B cell (primary cell): ENCODE measurements around the gene INPP5B. TPM values are rescaled to one million over a fixed set of nuclear protein-coding genes. Genes with fewer than 3 reads are reported as not detected.
"Not testable (repeated sequence)": the region's sequence is repeated elsewhere in the genome, so short reads cannot be mapped to it uniquely, and the experiment has no call there.

Experiments
- ATAC-seq: fragments of 200-7000 bp; cut with Tn5 transposase; one replicate; pipeline ENCODE4 v1.10.0; 2021; ENCODE audit warnings: low read depth, mild to moderate bottlenecking, moderate number of reproducible peaks, moderate library complexity
- CTCF ChIA-PET: fragments of 350-600 bp; sonication (Branson Sonifier 250); formaldehyde crosslinking; loops from one replicate; lab custom pipeline; 2021; ENCODE audit warnings: antibody characterized with exemption, inconsistent platforms; lab: Charles Lee
- POLR2A ChIA-PET: fragments of 350-600 bp; sonication (Branson Sonifier 250); formaldehyde crosslinking; loops from one replicate; lab custom pipeline; 2021; ENCODE audit warnings: antibody characterized with exemption; lab: Charles Lee
- DNase-seq: peaks from one replicate; pipeline ENCODE4 v3.0.0; 2013
- H2AFZ ChIP-seq: 2 replicates; pipeline ENCODE4 v1.6.1; 2012; ENCODE audit warnings: mild to moderate bottlenecking, low read depth, low read length; ENCODE audit not compliant: insufficient read depth, poor library complexity, severe bottlenecking
- H3K27ac ChIP-seq, 2 donors: 1 replicate in 1 of 2; 2 replicates in 1 of 2; pipeline ENCODE4 v1.5.1; 2012 to 2013; ENCODE audit warnings: low read length in 2 of 2, mild to moderate bottlenecking in 2 of 2, moderate library complexity in 1 of 2
- H3K27me3 ChIP-seq, 4 experiments: fragments of 200-600 bp in 1 of 4; sonication (generic) in 1 of 4; replicated peaks in 1 of 4; 1 replicate in 2 of 4; 2 replicates in 2 of 4; pipeline versions ENCODE4 v1.6.1 to v1.7.0; 2013 to 2016; ENCODE audit warnings: low read length in 3 of 4, mild to moderate bottlenecking in 2 of 4, mixed read lengths in 1 of 4, moderate library complexity in 1 of 4; ENCODE audit not compliant: insufficient read depth in 4 of 4, control insufficient read depth in 3 of 4; ENCODE audit errors: control extremely low read depth in 1 of 4
- H3K36me3 ChIP-seq, 2 experiments: replicated peaks in 1 of 2; 1 replicate in 1 of 2; 2 replicates in 1 of 2; pipeline versions ENCODE4 v1.6.1 to v1.7.1; 2013; ENCODE audit warnings: low read length in 1 of 2; ENCODE audit not compliant: insufficient read depth in 2 of 2, control insufficient read depth in 1 of 2; ENCODE audit errors: control extremely low read depth in 1 of 2, extremely low read depth in 1 of 2
- H3K4me1 ChIP-seq, 2 donors: fragments of 200-600 bp in 1 of 2; sonication (generic) in 1 of 2; 1 replicate in 1 of 2; 2 replicates in 1 of 2; pipeline versions ENCODE4 v1.5.1 to v1.6.1; 2013 to 2017; ENCODE audit warnings: low read length in 2 of 2; ENCODE audit not compliant: control insufficient read depth in 2 of 2, insufficient read depth in 2 of 2
- H3K4me2 ChIP-seq: replicated peaks from 2 replicates; pipeline ENCODE3; 2012; ENCODE audit warnings: mild to moderate bottlenecking, low read depth, low read length; ENCODE audit not compliant: poor library complexity, severe bottlenecking
- H3K4me3 ChIP-seq, 5 experiments: fragments of 200-600 bp in 1 of 5; sonication (generic) in 1 of 5; 1 replicate in 3 of 5; 2 replicates in 2 of 5; pipeline versions ENCODE4 v1.5.1 to v1.7.0; 2011 to 2016; ENCODE audit warnings: low read length in 4 of 5, mild to moderate bottlenecking in 4 of 5, low read depth in 2 of 5, control low read depth in 1 of 5, moderate library complexity in 1 of 5; ENCODE audit not compliant: insufficient read depth in 1 of 5; ENCODE audit errors: control extremely low read depth in 1 of 5, extremely low read depth in 1 of 5
- H3K79me2 ChIP-seq: fragments of 200-600 bp; sonication (generic); one replicate; pipeline ENCODE4 v1.6.0; 2016; ENCODE audit warnings: low read length; ENCODE audit not compliant: control insufficient read depth, insufficient read depth
- H3K9ac ChIP-seq: fragments of 200-600 bp; sonication (generic); 2 replicates; pipeline ENCODE4 v1.6.1; 2017; ENCODE audit warnings: mild to moderate bottlenecking, low read length, moderate library complexity
- H3K9me3 ChIP-seq, 3 donors: one replicate each; pipeline versions ENCODE4 v1.6.1 to v1.7.1; 2013; ENCODE audit warnings: low read length in 2 of 3; ENCODE audit not compliant: control insufficient read depth in 2 of 3, insufficient read depth in 1 of 3; ENCODE audit errors: control extremely low read depth in 1 of 3
- H4K20me1 ChIP-seq: 2 replicates; pipeline ENCODE4 v1.6.0; 2012; ENCODE audit warnings: mild to moderate bottlenecking, low read length; ENCODE audit not compliant: insufficient read depth, control insufficient read depth, poor library complexity, severe bottlenecking
- H3K27ac Mint-ChIP-seq: one replicate; pipeline ENCODE4 v1.8.0; 2021; ENCODE audit warnings: mixed read lengths
- H3K27me3 Mint-ChIP-seq: one replicate; pipeline ENCODE4 v1.8.0; 2021; ENCODE audit warnings: mixed read lengths
- H3K4me1 Mint-ChIP-seq: one replicate; pipeline ENCODE4 v1.8.0; 2021; ENCODE audit warnings: mixed read lengths
- H3K4me3 Mint-ChIP-seq: one replicate; pipeline ENCODE4 v1.8.0; 2021; ENCODE audit warnings: mixed read lengths
- H3K9me3 Mint-ChIP-seq: one replicate; pipeline ENCODE4 v1.8.0; 2022; ENCODE audit warnings: mixed read lengths; ENCODE audit not compliant: insufficient read depth
- EZH2 ChIP-seq: IDR thresholded peaks from 2 replicates; pipeline ENCODE4 v1.6.1; 2012; ENCODE audit warnings: borderline replicate concordance, low read depth, mild to moderate bottlenecking, moderate library complexity, low read length; ENCODE audit not compliant: insufficient read depth, poor library complexity, severe bottlenecking
- WGBS: methylation state at CpG from one replicate; pipeline ENCODE4 v1.1.5; 2013; ENCODE audit warnings: missing lambda C conversion rate; ENCODE audit not compliant: insufficient coverage; 5-methylcytosine and 5-hydroxymethylcytosine counted together
- intact Hi-C: fragments of 100-400 bp; cut with micrococcal nuclease; formaldehyde crosslinking; loops from one replicate; pipeline ENCODE4 v1.10.0; 2022
- polyA plus RNA-seq: library from polyadenylated mRNA; depleted of rRNA; stranded (reverse); fragments of >200 nt; gene quantifications from 2 replicates; pipeline ENCODE4 v1.2.3, GENCODE V29; 2012
- total RNA-seq, 2 donors: library from RNA; stranded (reverse); fragments of 120-200 nt in 1 of 2; gene quantifications; 1 replicate in 1 of 2; 2 replicates in 1 of 2; pipeline versions ENCODE4 v1.2.3 to v1.2.4, GENCODE V29; 2013 to 2022
- TF ChIP-seq, protein P1 (sequence below): fragments of 200-600 bp; IDR thresholded peaks from one replicate; pipeline ENCODE4 v1.8.0; 2022; ENCODE audit warnings: antibody characterized with exemption, mild to moderate bottlenecking

INPP5B gene
- total and polyA plus RNA-seq, 2 donors (not counting 1 experiment from before 2014, with no cell fraction given): 45.4 to 63.3 TPM

DNA sequence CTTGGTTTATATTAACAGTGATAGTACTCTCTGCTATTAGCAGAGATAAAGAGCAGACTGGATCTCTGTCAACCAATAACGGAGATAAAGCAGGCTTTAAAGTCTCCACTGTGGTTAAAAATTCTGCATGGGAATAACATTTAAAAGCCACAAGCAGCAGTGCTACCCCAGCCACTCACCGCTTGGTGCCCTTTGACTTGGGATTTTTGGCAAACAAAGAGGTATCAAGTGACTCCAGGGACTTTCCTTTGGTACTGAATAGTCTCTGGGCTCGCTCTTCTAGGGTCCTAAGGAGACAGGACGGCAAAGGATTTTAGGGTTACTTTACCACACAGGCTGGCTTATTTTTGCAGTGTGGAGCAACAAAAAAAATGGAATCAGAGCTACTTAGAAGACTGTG, 31.7 kb upstream of the INPP5B start:
- intact Hi-C loops: no loop called here
- TF ChIP-seq EZH2: no peak
- TF ChIP-seq, protein P1, sequence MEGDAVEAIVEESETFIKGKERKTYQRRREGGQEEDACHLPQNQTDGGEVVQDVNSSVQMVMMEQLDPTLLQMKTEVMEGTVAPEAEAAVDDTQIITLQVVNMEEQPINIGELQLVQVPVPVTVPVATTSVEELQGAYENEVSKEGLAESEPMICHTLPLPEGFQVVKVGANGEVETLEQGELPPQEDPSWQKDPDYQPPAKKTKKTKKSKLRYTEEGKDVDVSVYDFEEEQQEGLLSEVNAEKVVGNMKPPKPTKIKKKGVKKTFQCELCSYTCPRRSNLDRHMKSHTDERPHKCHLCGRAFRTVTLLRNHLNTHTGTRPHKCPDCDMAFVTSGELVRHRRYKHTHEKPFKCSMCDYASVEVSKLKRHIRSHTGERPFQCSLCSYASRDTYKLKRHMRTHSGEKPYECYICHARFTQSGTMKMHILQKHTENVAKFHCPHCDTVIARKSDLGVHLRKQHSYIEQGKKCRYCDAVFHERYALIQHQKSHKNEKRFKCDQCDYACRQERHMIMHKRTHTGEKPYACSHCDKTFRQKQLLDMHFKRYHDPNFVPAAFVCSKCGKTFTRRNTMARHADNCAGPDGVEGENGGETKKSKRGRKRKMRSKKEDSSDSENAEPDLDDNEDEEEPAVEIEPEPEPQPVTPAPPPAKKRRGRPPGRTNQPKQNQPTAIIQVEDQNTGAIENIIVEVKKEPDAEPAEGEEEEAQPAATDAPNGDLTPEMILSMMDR: no peak
- Mint-ChIP-seq H3K4me3 (no peak overlapping the region), H3K27ac (no peak overlapping the region), H3K4me1 (no peaks in the 10 kb centered on the region), H3K9me3 (no peaks in the 10 kb centered on the region), H3K27me3 (no peaks in the 10 kb centered on the region)
- 96% methylated on average over 3 of the region's 4 CpGs for WGBS
- no peak overlapping the region for H3K9ac ChIP-seq
- H3K4me1 ChIP-seq: no peaks in the 10 kb centered on the region
- H3K9me3 ChIP-seq: no peaks in the 10 kb centered on the region
- no peak overlapping the region for H2AFZ ChIP-seq
- H3K27me3 ChIP-seq: no peaks in the 10 kb centered on the region
- H3K79me2 ChIP-seq: peaks cover 5% of the 10 kb centered on the region
- no peak for ATAC-seq
- no peak overlapping the region for H3K4me3 ChIP-seq
- DNase-seq: no peak
- no peak overlapping the region for H3K4me2 ChIP-seq
- no peaks in the 10 kb centered on the region for H4K20me1 ChIP-seq
- peaks cover 13 to 75% of the 10 kb centered on the region in 2 experiments for H3K36me3 ChIP-seq
- H3K27ac ChIP-seq: no peak overlapping the region
- ChIA-PET POLR2A (no interaction called here), CTCF (interaction anchor here (1.0 to 4.6 kb wide), 3 partner anchors 11 to 88 kb away, joined by 3 to 63 read pairs (median 4); partner anchors contain the start of gene SF3A3)

GRCh38 chr1:37975083-37975482, 28.2 kb upstream of the INPP5B start:
- intact Hi-C loops, H3K4me1 ChIP-seq, H3K4me3 Mint-ChIP-seq, H3K27me3 ChIP-seq, H3K9ac ChIP-seq, H3K9me3 ChIP-seq, H4K20me1 ChIP-seq, H3K4me3 ChIP-seq, H3K9me3 Mint-ChIP-seq, H3K79me2 ChIP-seq, H3K4me2 ChIP-seq, H3K4me1 Mint-ChIP-seq, H3K27ac ChIP-seq, H3K27me3 Mint-ChIP-seq, H3K27ac Mint-ChIP-seq, H2AFZ ChIP-seq, ATAC-seq: not testable (repeated sequence)
- TF ChIP-seq, protein P1: peak; percentile 71
- CTCF ChIA-PET: interaction anchor here (0.7 to 4.6 kb wide), 4 partner anchors 26 to 546 kb away, joined by 3 to 63 read pairs (median 5); no protein-coding TSS in a partner anchor
- peak; percentile 55 for DNase-seq
- peaks cover 12 to 50% of the 10 kb centered on the region in 2 experiments for H3K36me3 ChIP-seq
- POLR2A ChIA-PET: interaction anchor here (0.7 kb wide), 1 partner anchor 82 kb away, joined by 4 read pairs; no protein-coding TSS in a partner anchor
- 85% methylated on average over 3 of the region's 6 CpGs for WGBS
